Measurements from ENCODE around the gene TWIST2. TPM values are rescaled to one million over a fixed set of nuclear protein-coding genes. Genes with fewer than 3 reads are reported as not detected.

Gene TWIST2
- total RNA-seq, 4 donors from 2014 or later, result 1.4 to 41.3 (median 15.7) TPM

DNA sequence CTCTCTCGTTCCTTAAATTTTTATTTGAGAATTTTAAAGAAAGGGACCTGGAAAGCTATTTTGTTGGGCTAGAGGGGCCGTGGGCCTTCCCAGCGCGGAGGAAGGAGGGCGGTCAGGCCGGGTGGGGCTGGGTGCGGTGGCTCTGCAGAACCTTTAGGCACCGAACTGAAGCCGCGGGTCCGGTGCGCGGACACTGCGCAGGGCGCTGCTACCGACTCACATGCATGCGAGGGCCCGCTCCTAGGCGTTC lies 1.6 kb upstream of the TWIST2 start:
- Histone ChIP-seq H3K36me3 (no peaks in the 10 kb centered on the region), H3K4me3 (no peak overlapping the region), H3K9me3 (no peaks in the 10 kb centered on the region), H3K4me1 (peaks cover 0 to 11% (median 0%) of the 10 kb centered on the region in 4 donors), H3K27ac (peak overlapping the region in 3 of 4 donors; percentile 63 to 84 (median 68)), H3K27me3 (no peaks in the 10 kb centered on the region)
- no peak for DNase-seq
- no peak for TF ChIP-seq POLR2A (IDR thresholded peaks at IDR 0.05)
- TF ChIP-seq, protein P1, sequence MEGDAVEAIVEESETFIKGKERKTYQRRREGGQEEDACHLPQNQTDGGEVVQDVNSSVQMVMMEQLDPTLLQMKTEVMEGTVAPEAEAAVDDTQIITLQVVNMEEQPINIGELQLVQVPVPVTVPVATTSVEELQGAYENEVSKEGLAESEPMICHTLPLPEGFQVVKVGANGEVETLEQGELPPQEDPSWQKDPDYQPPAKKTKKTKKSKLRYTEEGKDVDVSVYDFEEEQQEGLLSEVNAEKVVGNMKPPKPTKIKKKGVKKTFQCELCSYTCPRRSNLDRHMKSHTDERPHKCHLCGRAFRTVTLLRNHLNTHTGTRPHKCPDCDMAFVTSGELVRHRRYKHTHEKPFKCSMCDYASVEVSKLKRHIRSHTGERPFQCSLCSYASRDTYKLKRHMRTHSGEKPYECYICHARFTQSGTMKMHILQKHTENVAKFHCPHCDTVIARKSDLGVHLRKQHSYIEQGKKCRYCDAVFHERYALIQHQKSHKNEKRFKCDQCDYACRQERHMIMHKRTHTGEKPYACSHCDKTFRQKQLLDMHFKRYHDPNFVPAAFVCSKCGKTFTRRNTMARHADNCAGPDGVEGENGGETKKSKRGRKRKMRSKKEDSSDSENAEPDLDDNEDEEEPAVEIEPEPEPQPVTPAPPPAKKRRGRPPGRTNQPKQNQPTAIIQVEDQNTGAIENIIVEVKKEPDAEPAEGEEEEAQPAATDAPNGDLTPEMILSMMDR (IDR thresholded peaks at IDR 0.05), result no peak

DNA sequence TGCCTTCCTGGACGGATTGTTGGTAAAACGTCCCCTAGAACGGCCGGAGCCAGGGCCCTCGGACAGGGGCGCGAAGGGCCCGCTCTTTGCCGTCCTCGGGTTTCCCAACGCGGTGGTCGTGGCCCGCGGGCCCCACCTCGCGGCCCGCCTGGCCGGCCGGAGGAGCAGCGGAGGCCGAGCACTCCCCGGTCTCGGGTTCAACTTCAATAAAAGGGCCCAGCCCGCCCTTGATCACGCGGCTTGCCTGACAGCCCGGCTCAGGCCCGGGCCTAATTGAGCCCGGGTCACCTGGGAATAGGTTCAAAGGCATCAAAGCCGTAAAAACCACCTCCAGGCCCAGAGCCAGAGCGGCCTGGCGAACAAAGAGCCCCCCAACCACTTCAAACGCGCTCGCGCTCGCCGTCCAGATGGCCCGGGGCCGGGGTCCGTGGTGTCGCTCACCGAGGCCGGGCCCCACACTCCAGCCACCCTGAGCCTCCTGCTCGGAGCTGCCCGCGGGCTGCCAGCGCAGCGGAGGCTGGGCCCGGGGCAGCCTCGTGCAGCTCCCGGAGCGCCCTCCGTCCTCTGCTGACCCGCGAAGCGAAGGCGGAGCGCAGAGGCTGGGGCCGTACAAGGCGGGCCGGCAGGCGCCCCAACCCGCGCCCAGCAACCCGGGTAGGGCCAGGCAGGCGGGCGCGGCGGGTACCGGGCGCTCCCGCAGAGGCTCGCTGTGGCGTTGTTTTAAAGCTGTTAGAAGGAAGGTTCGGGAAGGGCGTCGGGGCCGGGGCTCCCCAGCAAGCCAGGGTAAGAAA lies 1.1 kb upstream of the TWIST2 start:
- Histone ChIP-seq H3K27ac (peak overlapping the region; percentile 63 to 84 (median 66)), H3K36me3 (no peaks in the 10 kb centered on the region), H3K27me3 (no peaks in the 10 kb centered on the region), H3K9me3 (no peaks in the 10 kb centered on the region), H3K4me1 (peaks cover 0 to 11% (median 0%) of the 10 kb centered on the region in 4 donors), H3K4me3 (peak overlapping the region; percentile 36 to 62 (median 48))
- DNase-seq, result no peak
- no peak for TF ChIP-seq POLR2A (IDR thresholded peaks at IDR 0.05)
- TF ChIP-seq, protein P1 (IDR thresholded peaks at IDR 0.05), result no peak

DNA sequence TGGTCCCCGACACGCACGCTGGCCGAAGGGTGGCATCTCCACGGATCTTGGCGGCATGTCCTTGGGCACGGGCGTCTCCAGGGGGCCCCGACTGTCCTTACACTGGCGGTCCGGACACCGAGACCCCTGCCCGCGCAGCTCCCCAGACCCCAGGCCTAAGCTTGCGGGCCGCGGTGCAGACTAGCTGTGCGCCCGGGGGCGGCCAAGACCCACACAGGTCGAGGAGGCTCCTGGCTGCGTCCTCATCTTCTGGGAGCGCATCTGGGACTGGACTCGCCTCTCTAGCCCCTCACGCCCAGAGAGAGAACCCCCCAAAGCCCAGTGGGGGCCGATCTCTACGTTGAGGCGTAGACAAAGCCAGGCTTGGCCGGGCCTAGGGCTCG lies 475 bp upstream of the TWIST2 start:
- no peaks in the 10 kb centered on the region for H3K36me3 ChIP-seq
- no peaks in the 10 kb centered on the region for H3K9me3 ChIP-seq
- no peaks in the 10 kb centered on the region for H3K27me3 ChIP-seq
- H3K4me1 ChIP-seq, result peaks cover 0 to 11% (median 0%) of the 10 kb centered on the region in 4 donors
- no peak for TF ChIP-seq POLR2A (IDR thresholded peaks at IDR 0.05)
- TF ChIP-seq, protein P1 (IDR thresholded peaks at IDR 0.05), result no peak
- no peak for DNase-seq
- peak overlapping the region; percentile 63 to 84 (median 66) for H3K27ac ChIP-seq
- peak overlapping the region; percentile 36 to 62 (median 48) for H3K4me3 ChIP-seq

DNA sequence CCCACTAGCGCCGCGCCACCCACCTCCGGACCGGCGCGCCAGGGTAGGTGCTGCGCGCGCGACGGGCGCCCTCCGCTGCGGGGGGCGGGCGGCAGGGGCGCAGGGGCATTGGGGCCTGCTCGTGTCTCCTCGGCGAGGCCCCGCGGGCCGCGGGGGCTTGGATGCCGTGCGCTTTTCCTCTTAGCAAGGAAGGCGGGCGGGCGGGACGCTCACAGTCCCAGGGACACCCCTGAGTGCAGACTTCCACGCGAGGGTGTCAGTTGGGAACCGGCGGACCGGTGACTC lies 748 bp downstream of the TWIST2 start:
- no peaks in the 10 kb centered on the region for H3K27me3 ChIP-seq
- no peak for DNase-seq
- peaks cover 0 to 11% (median 0%) of the 10 kb centered on the region in 4 donors for H3K4me1 ChIP-seq
- no peaks in the 10 kb centered on the region for H3K9me3 ChIP-seq
- no peaks in the 10 kb centered on the region for H3K36me3 ChIP-seq
- peak overlapping the region; percentile 36 to 62 (median 48) for H3K4me3 ChIP-seq
- TF ChIP-seq, protein P1 (IDR thresholded peaks at IDR 0.05), result no peak
- no peak for TF ChIP-seq POLR2A (IDR thresholded peaks at IDR 0.05)
- H3K27ac ChIP-seq, result peak overlapping the region in 3 of 4 donors; percentile 64 to 84 (median 68)

DNA sequence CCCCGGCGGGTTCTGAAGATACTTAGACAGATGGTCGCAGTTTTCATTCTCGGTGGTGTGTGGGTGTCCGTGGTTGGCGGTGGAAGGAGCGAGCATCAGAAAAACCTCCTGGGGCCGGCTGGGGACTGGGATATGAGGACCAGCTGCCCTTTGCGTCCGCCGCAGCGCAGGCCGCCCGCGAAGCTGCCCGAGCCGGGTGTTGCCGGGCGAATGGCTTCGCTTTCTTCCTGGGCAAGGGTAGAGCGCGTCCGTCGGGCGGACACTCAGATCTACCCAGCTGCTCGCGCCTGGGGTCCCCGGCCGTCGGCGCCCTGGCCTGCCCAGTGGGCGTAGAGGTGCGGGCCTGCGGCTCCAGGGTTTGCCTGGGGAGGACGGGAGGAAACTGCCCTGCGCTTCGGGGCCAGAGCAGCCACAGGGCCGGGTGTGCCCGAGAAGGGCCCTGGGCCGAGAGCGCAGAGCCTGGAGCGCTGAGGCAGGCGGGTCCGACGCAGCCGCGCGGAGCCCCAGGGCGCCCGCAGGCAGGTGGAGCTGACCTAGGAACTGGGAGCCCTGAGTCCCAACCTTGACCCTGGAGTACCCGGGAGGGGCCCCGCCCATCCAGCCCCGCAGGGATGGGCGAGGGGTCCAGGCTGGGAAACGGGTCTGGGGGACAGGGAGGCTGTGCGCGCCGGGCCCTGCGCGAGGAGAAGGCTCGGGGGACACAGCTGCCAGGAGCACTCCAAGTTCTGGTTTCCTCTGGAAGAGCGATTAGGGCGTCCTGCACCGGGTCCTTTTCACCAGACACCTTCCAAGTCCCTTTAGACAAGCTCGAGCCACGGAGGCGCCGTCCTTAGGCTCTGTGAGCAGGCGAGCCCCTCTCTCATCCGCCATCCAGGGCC lies 1.3 kb downstream of the TWIST2 start:
- peak overlapping the region; percentile 36 to 62 (median 48) for H3K4me3 ChIP-seq
- H3K4me1 ChIP-seq, result peaks cover 0 to 11% (median 0%) of the 10 kb centered on the region in 4 donors
- H3K36me3 ChIP-seq, result no peaks in the 10 kb centered on the region
- no peak for DNase-seq
- H3K27ac ChIP-seq, result peak overlapping the region; percentile 3 to 84 (median 66)
- no peaks in the 10 kb centered on the region for H3K9me3 ChIP-seq
- H3K27me3 ChIP-seq, result no peaks in the 10 kb centered on the region
- TF ChIP-seq POLR2A (IDR thresholded peaks at IDR 0.05), result no peak
- TF ChIP-seq, protein P1 (IDR thresholded peaks at IDR 0.05), result no peak
